Globus pallidus (tissue), 1 donor: ENCODE results near the gene CT45A9.
"Not testable (repeated sequence)": the region's sequence is repeated elsewhere in the genome, so short reads cannot be mapped to it uniquely, and the experiment has no call there.

Experiments used
- DNase-seq: peaks from one replicate; pipeline ENCODE4 v3.0.0-alpha.2; 2015; ENCODE audit warnings: low spot score

The CT45A9 gene, protein sequence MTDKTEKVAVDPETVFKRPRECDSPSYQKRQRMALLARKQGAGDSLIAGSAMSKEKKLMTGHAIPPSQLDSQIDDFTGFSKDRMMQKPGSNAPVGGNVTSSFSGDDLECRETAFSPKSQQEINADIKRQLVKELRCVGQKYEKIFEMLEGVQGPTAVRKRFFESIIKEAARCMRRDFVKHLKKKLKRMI

DNA sequence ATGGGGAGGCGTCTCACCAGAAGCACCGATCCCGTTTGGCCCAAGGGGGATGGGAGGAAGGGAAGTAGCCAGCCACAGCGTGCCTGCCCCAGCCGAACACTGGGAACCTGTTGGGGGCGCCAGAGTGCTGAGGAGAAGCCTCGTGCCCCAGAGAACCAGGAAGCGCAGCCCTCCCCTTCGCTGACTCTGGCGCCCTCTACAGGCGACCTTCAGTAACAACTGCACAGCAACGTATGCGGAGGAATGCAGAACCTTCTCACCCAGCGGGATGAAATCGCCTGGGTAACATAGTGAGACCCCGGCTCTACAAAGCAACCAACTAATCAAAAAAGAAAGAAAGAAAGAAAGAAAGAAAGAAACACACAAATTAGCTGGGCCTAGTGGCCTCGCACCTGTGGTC is at the start of gene CT45A9:
Gene CT45A9 (minus strand): TSS at position 101 of the 400 bp plus-strand sequence. CDS start 3,751 bp downstream, outside the sequence.
- not testable (repeated sequence) for DNase-seq

DNA sequence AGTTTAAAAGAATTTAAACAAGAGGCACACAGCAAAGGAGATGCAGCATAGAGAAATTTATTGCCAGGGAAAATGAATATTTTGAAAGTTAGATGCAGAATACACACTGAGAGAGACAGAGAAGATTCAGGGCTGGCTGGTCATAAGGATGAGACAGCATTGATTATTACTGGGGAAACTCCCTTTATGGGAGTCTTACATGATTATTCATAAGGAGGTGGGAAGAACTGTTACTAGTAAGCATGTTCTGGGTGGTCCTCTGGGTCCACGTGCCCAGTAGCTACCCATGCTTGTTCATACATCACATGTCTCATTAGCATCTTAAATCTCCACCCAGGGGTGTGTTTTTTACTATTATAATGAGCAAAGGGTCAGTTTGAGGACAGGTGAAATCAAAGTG is 48.9 kb upstream of the CT45A9 start:
- DNase-seq: not testable (repeated sequence)

- DNase-seq: no peak
Measured at GRCh38 chrX:135914404-135914803, 42.8 kb upstream of the CT45A9 start.

DNA sequence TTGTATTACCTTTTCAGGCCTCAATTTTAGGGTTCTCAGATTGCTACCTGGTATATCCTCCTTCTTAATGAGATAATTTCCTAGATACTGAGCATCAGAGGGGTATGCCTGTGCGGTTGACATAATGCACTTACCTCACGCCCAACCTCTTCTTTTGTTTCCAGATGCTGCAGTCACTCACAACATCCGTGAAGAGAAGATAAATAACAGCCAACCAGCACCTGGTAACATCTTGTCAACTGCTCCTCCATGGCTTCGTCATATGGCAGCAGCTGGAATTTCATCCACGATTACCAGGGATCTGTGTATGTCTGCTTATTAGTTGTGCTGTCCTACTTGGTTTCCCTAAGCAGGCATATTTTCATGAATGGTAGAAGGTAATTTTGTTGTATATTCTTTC is 38.6 kb upstream of the CT45A9 start:
- no peak for DNase-seq

- no peak for DNase-seq
Measured at GRCh38 chrX:135893294-135893817, 21.7 kb upstream of the CT45A9 start, which contains the start of the genes CT45A10 and SAGE1. Gene CT45A10, minus strand, starts transcription at chrX:135893444. Its CDS starts 8,100 bp downstream, at chrX:135885344. Gene SAGE1, plus strand, starts transcription at chrX:135893716. Its CDS starts 2,527 bp downstream, at chrX:135896243.

DNA sequence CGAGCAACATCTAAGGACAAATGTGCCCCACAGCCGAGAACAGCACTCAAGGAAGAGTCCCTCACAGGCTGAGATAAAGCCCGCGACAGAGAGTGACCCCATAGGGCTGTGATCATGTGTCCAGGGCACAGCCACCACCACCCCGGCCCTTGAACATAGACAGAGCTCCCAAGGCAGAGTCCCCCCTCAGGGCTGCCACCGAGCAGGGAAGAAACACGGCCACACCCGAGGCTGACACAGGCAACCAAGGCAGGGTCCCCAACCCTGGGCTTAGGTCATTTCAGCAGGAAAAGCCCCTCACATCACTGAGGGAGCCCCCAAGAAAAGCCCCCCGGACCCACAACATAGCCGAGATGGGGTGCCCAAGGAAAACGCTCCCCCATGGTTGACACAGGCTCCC is 21.2 kb upstream of the CT45A9 start:
- DNase-seq: no peak

GRCh38 chrX:135890087-135890585 is 18.5 kb upstream of the CT45A9 start:
- DNase-seq: no peak

- not testable (repeated sequence) for DNase-seq
Measured at GRCh38 chrX:135888976-135889375, 17.4 kb upstream of the CT45A9 start.

DNA sequence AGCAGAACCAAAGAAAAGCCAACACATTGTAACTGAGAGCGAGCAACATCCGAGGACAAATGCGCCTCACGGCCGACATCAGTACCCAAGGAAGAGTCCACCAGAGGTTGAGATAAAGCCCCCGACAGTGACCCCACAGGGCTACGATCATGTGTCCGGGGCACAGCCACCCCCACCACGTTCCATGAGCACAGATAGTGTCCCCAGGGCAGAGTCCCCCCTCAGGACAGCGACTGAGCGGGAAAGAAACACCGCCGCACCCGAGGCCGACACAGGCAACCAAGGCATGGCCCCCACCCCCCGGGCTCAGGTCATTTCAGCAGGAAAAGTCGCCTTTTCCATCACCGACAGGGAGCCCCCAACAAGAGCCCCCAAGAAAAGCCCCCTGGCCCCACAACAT is 16.6 kb upstream of the CT45A9 start:
- DNase-seq: not testable (repeated sequence)

GRCh38 chrX:135882741-135883140 is 11.1 kb upstream of the CT45A9 start:
- DNase-seq: not testable (repeated sequence)

DNA sequence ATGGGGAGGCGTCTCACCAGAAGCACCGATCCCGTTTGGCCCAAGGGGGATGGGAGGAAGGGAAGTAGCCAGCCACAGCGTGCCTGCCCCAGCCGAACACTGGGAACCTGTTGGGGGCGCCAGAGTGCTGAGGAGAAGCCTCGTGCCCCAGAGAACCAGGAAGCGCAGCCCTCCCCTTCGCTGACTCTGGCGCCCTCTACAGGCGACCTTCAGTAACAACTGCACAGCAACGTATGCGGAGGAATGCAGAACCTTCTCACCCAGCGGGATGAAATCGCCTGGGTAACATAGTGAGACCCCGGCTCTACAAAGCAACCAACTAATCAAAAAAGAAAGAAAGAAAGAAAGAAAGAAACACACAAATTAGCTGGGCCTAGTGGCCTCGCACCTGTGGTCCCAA is 17.2 kb downstream of the CT45A9 start, which contains the start of gene CT45A8:
Gene CT45A8 (minus strand): TSS at position 101 of the 400 bp plus-strand sequence. CDS start 3,755 bp downstream, outside the sequence.
- DNase-seq: not testable (repeated sequence)

- not testable (repeated sequence) for DNase-seq
Measured at GRCh38 chrX:135837180-135837579, 34.4 kb downstream of the CT45A9 start, which contains the start of gene CT45A7. Gene CT45A7, minus strand, starts transcription at chrX:135837280. Its CDS starts 3,747 bp downstream, at chrX:135833533.

DNA sequence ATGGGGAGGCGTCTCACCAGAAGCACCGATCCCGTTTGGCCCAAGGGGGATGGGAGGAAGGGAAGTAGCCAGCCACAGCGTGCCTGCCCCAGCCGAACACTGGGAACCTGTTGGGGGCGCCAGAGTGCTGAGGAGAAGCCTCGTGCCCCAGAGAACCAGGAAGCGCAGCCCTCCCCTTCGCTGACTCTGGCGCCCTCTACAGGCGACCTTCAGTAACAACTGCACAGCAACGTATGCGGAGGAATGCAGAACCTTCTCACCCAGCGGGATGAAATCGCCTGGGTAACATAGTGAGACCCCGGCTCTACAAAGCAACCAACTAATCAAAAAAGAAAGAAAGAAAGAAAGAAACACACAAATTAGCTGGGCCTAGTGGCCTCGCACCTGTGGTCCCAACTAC is 51.7 kb downstream of the CT45A9 start, which contains the start of gene CT45A2:
Gene CT45A2 (minus strand): TSS at position 101 of the 400 bp plus-strand sequence. CDS start 3,747 bp downstream, outside the sequence.
- not testable (repeated sequence) for DNase-seq
